Stimulated activated CD8-positive, alpha-beta memory T cell treated with anti-CD3 and anti-CD28 coated beads, Interleukin-7, amount 100 ng/mL, for 4 hours (primary cell): ENCODE measurements around the gene EFNA5.

Experiments
- DNase-seq, 2 donors: peaks; one replicate each; pipeline ENCODE4 v3.0.0-alpha.2; 2020; ENCODE audit warnings: low read depth in 2 of 2

The EFNA5 gene

GRCh38 chr5:107395632-107396350 lies 274.9 kb downstream of the EFNA5 start:
- DNase-seq = no peak

- DNase-seq = no peak
Measured at GRCh38 chr5:107393851-107394250, 276.9 kb downstream of the EFNA5 start.

GRCh38 chr5:107391787-107392186 lies 278.9 kb downstream of the EFNA5 start:
- DNase-seq = no peak

- DNase-seq = no peak
Measured at GRCh38 chr5:107389775-107390148, 281.0 kb downstream of the EFNA5 start.

GRCh38 chr5:107389130-107389774 lies 281.5 kb downstream of the EFNA5 start:
- DNase-seq = peak in 1 of 2 donors; percentile 13

GRCh38 chr5:107388141-107388861 lies 282.4 kb downstream of the EFNA5 start:
- no peak for DNase-seq

GRCh38 chr5:107387526-107388140 lies 283.1 kb downstream of the EFNA5 start:
- no peak for DNase-seq

GRCh38 chr5:107385708-107386107 lies 285.0 kb downstream of the EFNA5 start:
- no peak for DNase-seq

- DNase-seq = no peak
Measured at GRCh38 chr5:107384256-107384655, 286.5 kb downstream of the EFNA5 start.

GRCh38 chr5:107383414-107383813 lies 287.3 kb downstream of the EFNA5 start:
- no peak for DNase-seq

- no peak for DNase-seq
Measured at GRCh38 chr5:107381189-107381856, 289.4 kb downstream of the EFNA5 start.

- DNase-seq = no peak
Measured at GRCh38 chr5:107380654-107381053, 290.1 kb downstream of the EFNA5 start.

GRCh38 chr5:107378218-107378899 lies 292.4 kb downstream of the EFNA5 start:
- DNase-seq = no peak

- DNase-seq = no peak
Measured at GRCh38 chr5:107377277-107377609, 293.5 kb downstream of the EFNA5 start.

- DNase-seq = no peak
Measured at GRCh38 chr5:107376546-107377276, 294.0 kb downstream of the EFNA5 start.

GRCh38 chr5:107373549-107374263 lies 297.0 kb downstream of the EFNA5 start:
- DNase-seq = no peak

GRCh38 chr5:107372723-107373450 lies 297.9 kb downstream of the EFNA5 start:
- no peak for DNase-seq

GRCh38 chr5:107370396-107370968 lies 300.3 kb downstream of the EFNA5 start:
- no peak for DNase-seq

- DNase-seq = no peak
Measured at GRCh38 chr5:107369622-107370021, 301.1 kb downstream of the EFNA5 start.
